GM19372 (cell line): ENCODE data around the gene TGFBR3.

Experiments
- ATAC-seq: cut with Tn5 transposase; IDR thresholded peaks from one replicate; pipeline ENCODE4 v1.9.1; 2021; ENCODE audit warnings: mild to moderate bottlenecking, low read depth, moderate library complexity; ENCODE audit not compliant: unreplicated experiment

TGFBR3 gene

DNA sequence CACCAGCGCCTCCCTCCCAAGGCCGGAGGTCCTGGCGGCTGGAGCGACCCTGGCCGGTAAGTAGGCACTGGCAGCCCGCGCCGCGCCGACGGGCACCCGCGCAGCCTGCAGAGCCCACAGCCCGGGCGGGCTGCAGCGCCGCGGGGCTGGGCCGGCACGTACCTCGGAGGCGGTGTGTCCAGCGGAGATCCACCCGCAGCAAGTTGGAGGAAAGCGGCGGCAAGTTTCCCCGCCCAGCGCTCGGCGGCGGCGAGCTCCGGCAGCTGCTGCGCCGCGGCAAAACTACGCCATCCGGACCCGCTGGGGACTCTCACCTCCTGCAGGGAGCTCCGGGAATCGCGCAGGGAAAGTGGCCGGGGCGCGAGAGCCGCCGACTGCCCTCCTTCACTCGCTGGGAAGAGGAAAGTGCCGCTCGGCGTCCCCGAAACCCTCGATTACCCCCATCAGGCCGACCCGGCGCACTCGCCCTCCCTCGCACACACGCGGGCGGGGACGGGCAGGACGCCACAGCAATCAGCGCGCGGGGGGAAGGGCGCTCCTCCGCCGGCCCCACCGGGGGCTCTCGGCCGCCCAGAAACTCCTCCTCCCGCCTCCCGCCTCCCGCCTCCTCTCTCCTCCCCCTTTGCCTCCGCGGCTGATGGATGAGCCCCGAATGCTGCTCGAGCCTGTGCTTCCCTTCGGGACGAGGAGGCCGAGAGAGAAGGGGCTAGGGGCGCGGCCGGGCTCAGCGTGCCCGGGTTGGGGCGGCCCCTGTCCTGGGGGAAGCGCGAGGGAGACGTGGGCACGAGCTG is at the start of gene TGFBR3:
TGFBR3 (minus strand) TSS at position 436 of the 791 bp plus-strand sequence. CDS start 24,620 bp downstream, outside the sequence.
- ATAC-seq = peak; percentile 65

DNA sequence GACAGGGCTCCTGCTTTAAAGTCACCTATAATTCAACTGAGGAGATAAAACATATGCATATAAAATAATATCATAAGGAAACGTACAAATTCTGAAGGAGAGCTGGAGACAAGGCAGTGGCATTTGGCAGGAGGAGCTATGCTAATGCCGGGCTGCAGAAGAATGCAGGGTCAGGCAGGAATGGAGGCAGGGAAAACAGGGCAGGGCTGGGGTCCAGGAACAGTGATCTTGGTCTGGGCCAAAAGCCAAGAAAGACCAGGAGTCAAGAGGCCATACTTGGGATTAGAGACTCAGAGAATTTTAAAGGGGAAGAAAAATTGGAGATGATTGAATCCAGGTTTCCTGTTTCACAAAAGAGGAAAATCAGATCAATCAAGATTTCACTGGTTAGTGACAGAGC is 43.3 kb upstream of the TGFBR3 start:
- ATAC-seq = no peak

DNA sequence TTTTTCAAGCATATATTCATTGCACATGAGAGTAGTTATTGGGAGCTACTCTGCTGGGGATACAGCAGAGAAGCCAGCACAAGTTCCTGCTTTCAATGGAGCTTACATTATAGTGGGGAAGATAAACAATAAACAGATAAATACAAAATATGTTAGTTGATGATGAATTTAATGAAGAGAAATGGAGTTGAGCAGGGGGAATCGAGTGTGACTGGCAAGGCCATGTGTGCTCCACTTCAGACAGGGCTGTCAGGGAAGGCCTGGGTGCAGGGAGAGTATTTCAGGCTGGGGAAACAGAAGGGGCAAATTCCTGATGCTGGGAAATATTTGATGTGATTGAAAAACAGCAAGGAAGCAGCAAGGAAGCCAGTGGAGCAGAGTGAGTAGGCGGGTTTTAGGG is 42.1 kb upstream of the TGFBR3 start:
- no peak for ATAC-seq

DNA sequence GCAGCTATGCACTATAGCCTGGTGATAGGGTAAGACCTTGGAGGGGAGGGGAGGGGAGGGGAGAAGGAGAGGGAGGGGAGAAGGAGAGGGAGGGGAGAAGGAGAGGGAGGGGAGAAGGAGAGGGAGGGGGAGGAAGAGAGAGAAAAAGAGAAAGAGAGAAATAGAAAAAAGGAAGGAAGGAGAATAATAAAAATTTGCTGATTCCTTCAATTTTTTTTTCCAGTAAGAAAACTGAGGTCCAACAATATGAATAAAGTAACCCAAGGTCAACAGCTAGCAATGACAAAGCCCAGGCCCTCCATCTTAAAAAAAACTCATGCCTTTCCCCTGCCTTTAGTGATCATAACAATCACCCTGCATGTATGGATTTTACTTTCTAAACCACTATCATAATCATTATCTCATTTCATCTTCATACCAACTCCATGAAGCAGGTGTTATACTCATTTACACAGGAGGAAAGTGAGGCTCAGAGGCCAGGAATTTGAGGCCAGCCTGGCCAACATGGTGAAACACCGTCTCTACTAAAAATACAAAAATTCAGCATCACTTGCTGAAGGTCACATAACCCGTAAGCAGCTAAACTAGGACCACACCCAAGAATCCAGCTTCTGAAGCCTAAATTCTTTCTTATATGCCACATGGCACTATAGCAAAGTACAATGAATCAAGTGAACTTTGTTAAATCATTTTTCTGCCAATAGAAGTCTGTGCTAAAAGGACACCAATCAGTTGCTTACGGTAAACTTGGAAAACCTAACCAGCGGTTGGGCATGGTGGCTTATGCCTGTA is 39.9 kb upstream of the TGFBR3 start:
- no peak for ATAC-seq

DNA sequence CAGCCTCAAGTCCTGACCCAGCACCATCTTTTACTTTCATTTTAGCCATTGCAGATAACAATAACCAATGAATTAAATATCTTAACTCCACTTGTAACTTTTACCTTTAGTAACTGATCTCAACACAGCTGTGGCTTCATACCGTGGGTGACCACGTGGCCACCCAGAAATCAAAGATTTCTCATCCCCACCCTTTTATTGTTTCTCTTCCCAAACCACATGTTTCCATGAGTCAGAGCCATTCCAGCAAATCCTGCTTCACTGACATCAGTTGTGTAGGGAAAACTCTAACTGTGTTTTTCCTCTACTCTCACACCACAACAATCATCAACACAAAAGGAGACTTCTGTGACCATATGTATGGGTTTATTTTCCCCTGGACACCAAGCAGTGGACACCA is 38.2 kb upstream of the TGFBR3 start:
- no peak for ATAC-seq

DNA sequence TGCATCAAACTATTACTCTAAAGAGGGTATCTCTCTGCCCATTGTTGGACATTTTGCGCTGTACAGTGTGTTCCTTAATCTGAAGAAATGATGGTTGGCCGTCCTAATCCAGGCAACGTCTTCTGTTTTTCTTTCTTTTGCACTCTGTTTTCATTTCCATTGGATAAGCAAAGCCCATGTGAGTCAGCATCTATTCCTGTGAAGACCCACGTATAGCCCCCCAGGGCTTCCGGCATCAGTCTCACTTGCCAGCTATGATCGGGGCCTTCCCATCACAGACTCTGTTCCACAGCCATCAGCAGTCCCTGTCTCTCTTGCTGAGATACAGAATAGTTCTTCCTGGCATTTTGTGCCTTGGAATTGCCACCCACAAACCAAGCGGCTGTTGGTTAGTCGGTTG is 34.0 kb upstream of the TGFBR3 start:
- ATAC-seq = no peak

DNA sequence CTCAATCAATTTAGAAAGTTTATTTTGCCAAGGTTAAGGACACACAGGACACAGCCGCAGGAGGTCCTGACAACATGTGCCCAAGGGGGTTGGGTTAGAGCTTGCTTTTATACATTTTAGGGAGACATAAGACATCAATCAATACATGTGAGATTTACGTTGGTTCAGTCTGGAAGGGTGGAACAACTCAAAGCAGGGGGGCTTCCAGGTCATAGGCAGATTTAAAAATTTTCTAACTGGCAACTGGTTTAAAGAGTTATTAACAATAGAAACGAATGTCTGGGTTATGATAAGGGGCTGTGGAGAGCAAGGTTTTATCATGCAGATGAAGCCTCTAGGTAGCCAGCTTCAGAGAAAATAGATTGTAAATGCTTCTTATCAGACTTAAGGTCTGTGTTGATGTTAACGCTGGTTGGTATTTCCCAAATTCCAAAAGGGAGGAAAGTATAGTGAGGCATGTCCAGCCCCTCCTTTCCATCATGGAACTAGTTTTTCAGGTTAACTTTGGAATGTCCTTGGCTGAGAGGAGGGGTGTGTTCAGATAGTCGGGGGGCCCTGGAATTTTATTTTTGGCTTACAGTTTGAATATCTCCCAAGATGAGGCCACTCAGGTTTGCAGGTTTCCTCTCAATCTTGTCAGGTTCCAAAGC is 31.0 kb upstream of the TGFBR3 start:
- ATAC-seq = no peak

DNA sequence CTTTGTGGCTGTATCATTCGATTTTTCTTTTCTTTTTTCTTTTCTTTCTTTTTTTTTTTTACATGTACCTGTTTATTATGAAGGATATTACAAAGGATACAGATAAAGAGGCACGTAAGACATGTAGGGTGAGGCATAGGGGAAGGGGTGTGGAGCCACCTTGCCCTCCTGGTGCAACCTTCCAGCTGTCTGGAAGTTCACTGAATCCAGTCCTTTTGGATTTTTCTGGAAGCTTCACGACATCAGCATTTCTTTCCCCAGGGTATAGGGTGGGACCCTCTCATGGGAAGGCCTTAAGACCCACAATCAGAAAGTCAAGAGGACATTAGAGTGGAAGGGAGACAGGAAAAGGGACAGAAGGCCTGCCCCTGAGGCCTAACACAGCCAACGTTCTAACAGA is 30.1 kb upstream of the TGFBR3 start:
- no peak for ATAC-seq

DNA sequence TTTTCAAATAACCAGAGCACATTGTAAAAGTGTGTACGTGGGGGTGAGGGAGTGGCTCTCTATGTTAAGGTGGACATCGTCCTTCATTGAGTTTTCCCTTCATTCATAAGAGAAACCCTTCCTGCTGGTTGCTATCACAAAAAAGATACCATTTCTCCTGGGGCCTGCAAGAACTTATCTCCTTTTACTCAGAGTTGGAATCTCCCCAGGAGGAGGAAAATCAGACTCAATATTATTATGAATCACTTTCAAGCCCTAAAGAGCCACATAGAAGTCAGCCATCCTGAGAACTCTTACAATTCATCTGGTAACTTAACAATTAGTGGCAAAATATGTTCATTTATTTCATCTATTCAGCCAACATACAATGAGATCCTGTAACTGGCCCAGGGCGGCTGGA is 27.1 kb upstream of the TGFBR3 start:
- no peak for ATAC-seq

DNA sequence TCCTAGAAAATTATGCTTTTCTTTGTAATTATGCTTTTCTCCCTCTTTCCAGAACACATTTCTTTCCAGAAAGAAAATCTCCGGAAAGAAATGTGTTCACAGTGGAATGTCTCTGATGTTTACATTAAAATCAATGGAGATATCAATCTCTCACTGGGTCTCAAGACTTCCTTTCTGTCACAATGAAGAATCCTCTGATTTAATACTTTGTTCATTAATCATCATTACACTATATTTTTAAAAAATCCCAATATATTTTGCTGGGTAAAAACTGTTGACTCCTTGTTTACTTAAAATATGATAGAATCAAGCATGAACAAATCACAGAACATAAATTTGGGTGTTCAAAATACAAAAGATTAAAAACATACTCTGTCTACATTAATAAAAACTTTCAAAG is 26.3 kb upstream of the TGFBR3 start:
- ATAC-seq = no peak

DNA sequence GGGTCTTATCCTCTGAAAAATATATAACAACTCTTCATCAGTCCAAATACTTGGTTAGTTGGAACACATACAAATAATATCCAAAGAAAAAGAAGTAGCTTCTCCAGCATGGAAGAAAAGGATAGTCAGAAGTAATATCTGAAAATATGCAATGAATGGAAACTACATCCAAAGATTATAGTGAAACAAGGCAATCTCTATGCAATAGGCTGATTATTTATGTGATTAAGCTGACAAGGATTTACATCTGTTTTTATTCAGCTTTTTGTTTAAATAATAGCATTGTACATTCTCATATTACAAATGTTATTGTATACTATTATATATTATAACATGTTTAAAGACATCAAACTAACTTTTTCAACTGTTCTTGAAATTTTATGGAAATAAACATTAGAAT is 15.3 kb upstream of the TGFBR3 start:
- no peak for ATAC-seq

DNA sequence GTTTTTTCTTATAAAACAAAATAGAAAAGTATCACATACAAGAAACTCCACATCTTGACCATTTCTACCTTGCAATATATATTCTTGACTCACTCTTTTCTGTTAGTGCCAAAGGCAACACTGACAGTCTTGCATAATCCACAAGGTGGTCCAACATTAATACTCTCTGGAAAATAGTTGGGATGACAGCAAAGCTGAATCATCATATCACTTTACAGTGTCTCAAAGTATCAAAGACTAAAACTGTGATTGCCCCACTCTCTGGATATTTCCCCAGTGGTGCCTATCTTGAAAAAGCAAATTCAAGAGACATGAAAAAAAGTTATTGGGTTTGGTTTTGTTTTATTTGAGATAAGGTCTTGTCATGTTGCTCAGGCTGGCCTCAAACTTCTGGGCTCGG is 14.6 kb upstream of the TGFBR3 start:
- ATAC-seq = no peak

DNA sequence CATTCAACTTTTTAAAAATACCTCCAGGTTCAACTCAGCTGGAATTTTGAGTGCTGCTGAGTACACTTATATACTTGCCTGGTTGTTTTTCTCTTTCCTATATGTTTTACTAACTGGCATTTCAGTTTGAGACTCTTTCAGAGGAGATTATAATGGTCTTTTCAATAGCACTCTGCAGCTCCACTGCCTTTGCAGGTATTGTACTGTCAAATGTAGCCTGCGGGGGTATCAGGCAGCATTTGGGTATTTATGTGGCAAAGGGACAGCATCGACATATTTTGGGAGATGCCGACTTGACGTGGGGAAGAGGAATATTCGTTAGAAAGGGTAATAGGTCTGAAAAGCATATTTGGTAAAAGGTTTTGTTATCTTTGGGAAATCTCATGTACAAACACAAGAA is 11.1 kb upstream of the TGFBR3 start:
- ATAC-seq = no peak

DNA sequence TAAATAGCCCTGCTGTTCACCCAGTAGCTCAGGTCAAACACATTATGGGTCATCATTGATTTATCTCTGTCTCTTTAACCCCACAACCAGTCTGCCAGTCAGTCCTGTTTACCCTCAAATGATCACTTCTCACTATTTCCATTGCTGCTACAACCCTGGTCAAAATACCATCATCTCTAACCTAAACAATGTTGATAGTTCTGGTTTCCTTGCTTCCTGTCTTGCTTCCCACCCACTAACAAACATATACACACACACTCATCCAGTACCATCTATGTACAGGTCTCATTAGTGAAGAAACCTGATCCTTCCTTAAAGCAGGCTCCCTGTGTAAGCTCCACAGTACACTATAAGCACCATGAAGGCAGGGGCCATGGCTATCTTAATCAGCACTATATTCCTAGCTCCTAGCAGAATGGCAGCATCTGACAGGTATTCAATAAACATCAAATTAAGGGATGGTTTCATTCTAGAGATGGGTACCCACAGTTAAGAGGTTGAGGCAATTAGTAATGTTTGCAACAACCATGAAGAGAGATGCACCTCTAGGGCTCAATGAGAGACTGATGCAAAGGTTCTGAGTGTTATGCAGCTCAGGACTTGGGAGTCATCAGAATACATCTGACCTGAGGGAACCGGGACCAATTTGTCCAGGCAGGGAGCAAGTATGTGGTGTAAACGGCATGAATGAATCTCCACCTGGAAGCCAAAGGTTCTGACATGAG is 10.0 kb upstream of the TGFBR3 start:
- no peak for ATAC-seq

DNA sequence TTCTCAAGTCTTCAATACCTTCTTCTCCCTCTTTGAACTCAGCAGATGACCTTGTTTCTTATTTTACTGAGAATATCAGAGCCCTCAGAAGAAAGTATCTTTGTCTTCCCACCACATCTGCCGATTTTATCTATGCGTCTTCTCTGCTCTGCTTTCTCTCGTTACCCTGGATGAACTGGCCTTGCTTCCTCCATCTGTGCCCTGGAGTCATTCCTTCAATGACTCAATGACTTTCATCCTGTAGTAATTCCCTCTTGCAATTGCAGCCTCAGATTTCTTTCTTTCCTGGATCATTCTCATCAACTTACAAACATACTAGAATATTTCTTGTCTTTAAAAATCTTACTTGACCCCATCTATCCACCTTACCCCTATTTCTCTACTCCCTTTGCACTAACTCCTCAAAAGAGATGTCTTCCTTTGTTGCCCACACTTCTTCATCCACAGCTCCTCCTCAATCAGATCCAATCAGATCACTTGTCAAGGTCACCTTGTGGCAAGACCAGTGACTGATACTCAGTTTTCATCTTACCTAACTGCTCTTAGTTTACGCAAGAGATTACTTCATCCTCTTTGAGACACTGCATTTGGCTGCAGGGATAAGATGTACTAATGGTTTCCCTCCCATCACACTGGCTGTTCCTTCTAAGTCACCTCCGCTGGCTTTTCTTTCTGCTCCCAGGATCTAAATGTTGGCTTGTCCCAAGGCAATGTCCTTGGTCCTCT is 8.2 kb upstream of the TGFBR3 start:
- no peak for ATAC-seq

DNA sequence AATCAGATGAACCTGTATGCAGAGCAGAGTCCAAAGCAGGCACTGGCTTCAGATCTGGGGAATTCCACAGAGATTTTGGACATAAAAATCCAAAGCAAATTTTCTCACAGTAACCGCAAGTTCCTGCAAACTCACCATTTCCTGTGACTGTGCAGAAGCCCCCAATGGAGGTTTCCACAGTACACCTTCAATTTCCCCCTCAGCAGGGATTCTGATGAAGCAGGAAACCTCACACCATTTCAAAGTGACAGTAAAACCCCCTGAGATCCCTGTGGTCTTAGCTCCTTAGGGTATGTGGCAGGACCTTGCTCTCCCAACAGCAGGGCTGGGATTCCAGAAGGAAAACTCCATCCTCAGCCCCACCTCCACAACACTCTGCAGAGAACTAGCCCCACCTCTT is 6.0 kb upstream of the TGFBR3 start:
- no peak for ATAC-seq

DNA sequence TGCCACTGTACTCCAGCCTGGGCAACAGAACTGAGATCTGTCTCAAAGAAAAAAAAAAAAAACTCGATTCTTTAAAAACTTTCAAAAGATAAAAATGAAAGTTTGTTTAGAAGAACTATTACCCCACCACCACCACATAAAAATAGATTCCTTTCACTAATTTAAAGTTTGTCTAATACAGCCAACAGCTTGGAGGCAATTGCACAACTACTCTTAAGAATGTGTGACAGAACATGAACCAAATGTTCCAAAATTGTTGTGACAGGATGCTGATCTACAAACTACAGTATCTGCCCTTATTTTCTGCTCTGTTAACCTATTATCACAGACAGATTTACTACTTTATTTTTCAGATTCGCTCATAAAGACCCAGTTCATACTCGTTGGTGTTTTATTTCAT is 5.5 kb upstream of the TGFBR3 start:
- ATAC-seq = no peak

DNA sequence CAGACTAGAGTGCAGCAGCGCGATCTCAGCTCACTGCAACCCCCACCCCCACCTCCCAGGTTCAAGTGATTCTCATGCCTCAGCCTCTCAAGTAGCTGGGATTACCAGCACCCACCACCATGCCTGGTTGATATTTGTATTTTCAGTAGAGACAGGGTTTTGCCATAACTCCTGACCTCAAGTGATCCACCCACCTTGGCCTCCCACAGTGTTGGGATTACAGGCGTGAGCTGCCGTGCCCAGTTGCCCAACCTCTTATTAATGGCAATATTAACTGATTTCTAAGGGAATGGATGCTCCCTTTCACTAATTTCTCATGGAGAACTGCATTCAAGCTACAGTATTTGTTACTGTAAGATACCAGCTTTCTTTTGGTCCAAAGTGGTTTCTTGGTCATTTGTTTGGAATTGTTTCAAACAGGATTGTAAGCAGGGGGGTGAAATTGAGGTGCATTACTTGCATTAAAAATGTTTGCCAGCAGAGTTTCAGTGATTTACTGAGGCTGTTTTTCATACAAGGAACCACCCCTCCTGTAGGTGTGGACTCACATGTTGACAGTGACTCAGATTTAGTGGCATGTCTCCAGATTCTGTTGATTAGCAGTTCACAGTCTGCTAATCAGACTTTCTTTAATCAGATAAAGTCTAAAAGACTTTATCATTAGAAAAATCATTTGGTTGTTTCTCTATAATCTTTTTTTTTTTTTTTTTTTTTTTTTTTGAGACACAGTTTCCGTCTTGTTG is 3.9 kb upstream of the TGFBR3 start:
- ATAC-seq = no peak

DNA sequence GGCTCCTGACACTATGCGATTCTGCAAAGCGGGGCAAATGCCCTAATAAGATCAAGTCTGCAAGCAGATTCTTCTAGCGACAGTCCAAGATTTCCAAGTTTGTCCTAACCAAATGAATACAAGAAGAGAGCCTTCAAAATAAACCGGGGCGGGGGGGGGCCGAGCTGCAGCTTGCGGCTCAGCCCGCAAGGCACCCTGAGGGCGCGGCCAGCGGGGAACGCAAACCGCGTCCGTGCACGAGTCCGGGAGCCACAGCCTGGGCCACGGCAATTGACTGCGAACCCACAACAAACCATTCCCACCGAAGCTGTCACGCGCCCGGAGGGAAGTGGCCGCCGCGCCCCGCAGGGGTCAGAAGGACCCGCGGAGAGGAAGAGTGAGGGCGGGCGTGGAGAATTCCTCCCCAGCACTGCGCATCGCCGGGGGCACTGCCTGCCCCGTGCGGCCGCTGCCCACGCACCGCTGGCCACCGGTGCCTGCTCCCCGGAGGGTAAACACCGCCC is 687 bp downstream of the TGFBR3 start:
- no peak for ATAC-seq
